ENCODE results near the gene RHCG.

Gene RHCG

DNA sequence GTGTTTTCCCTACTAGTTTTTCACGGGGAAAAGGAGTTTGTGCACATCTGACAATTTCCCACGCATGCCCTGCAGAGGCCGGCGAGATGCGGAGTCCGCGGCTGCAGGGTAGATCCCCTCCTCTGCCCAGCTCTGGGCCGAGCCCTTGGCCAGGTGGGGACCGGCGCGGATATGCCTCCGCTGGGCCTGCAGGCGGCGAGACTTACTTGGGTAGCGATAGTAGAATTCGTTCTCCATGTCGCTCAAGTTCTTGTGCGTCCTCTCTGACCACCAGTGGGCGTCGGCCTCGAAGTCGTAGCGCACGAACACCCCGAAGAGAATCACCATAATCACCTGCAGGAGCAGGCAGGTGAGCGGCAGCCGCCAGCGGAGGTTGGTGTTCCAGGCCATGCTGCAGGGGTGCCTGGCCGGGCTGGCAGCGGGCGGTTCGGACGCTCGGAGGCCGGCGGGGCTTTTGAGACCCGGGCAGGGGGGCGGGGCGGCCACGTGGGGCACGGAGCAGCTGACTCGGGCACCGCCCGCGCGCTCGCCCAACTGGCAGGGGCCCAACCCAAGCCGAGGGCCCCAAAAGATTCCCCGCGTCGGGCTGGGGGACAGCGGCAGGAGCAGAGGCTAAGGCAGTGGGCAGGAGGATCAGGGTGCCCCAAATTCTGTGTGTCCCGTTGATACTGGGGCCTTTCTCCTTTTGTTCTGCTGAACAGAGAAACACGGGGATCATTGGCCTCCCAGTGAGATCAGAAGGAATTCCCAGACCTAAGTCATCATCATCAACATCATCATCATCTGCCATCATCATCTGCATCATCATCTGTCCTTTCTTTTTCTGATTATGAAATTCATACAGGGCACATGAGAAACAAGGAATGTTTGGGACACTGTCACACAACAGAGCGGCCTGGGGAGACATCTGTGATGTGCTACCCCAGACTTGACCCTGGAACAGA lies at the start of gene RHCG:
RHCG (minus strand) TSS at position 429 of the 944 bp plus-strand sequence; CDS start at position 390, 39 bp downstream.
- no peak for DNase-seq (ENCODE audit: low read depth, low spot score)

- DNase-seq (ENCODE audit: low read depth, low spot score), result no peak
Measured at GRCh38 chr15:89543389-89543788, 47.0 kb upstream of the RHCG start.

DNA sequence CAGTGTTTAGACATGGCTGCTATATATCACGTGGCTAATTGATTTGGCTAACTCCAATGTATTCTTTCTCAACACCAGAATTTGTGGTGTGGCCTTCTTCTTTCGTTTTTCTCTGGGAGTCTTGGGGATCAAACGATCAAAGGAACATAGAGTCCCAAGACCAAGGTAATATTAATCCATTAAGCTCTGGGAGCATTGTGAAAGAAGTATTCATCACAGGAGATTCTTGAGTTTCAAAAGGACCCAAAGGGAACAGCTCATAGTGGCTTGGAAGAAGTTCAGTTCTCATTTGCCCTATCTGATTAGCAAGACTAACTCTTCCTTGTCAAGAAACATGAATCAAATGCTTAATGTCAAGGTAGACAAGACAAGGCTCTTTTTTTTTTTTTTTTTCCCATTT lies 46.0 kb upstream of the RHCG start:
- no peak for DNase-seq (ENCODE audit: low read depth, low spot score)

GRCh38 chr15:89539027-89539426 lies 42.6 kb upstream of the RHCG start:
- DNase-seq (ENCODE audit: low read depth, low spot score), result no peak

DNA sequence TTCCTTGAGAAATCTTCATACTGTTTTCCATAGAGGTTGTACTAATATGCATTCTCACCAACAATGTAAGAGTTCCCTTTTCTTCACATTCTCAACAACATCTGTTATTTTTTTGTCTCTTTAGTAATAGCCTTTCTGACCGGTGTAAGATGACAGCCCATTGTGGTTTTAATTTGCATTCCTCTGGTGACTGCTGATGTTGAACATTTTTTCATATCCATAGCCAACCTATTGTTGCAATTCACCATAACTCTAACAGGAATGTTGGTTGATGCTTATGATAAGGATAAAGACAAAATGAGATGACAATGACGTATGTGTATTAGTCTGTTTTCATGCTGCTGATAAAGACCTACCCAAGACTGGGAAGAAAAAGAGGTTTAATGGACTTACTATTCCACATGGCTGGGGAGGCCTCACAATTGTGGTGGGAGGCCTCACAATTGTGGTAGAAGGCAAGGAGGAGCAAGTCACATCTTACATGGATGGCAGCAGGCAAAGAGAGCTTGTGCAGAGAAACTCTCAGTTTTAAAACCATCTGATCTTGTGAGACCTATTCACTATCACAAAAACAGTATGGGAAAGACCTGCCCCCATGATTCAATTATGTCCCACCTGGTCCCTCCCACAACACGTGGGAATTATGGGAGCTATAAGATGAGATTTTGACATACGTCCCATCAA lies 37.6 kb upstream of the RHCG start:
- no peak for DNase-seq (ENCODE audit: low read depth, low spot score)

GRCh38 chr15:89531796-89532537 lies 35.6 kb upstream of the RHCG start:
- DNase-seq (ENCODE audit: low read depth, low spot score), result no peak

DNA sequence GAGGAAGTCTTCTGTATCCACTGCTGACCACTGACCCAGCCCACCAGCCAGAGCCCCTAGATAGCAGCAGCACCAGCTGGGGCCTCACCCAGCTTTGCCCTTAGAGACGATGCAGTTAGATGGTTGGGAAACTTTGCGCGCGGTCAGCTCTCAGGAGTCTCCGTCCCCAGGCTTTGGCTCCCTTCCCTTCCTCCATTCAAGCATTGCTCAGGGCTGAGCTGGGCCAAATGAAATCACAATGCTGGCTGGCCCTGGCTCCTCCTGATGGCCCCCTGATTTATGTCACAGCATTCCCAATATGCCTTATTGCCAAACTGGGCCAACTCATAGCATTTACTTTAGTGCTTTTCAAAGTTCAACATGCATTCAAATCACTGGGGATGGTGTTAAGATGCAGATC lies 34.6 kb upstream of the RHCG start:
- no peak for DNase-seq (ENCODE audit: low read depth, low spot score)

DNA sequence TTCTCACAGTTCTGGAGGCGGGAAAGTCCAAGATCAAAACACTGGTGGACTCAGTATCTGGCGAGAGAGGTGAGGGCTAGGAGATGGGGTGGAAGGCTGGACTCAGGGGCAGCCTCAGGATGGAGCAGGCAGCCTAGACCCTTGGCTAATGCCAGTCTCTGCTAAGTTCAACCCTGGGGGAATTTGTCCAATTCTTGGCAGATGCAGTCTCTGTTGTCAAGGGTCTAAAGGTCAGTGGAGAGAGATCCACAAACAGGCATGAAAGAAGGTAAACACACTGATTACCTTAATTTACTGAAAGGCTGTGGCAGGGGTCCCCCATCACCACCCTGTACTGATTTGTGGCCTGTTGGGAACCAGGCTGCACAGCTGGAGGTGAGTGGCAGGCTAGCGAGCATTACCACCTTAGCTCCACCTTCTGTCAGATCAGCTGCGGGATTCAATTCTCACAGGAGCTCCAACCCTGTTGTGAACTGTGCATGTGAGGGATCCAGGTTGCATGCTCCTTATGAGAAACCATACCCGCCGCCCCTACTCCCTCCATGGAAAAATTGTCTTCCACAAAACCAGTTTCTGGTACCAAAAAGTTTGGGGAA lies 32.5 kb upstream of the RHCG start:
- no peak for DNase-seq (ENCODE audit: low read depth, low spot score)

DNA sequence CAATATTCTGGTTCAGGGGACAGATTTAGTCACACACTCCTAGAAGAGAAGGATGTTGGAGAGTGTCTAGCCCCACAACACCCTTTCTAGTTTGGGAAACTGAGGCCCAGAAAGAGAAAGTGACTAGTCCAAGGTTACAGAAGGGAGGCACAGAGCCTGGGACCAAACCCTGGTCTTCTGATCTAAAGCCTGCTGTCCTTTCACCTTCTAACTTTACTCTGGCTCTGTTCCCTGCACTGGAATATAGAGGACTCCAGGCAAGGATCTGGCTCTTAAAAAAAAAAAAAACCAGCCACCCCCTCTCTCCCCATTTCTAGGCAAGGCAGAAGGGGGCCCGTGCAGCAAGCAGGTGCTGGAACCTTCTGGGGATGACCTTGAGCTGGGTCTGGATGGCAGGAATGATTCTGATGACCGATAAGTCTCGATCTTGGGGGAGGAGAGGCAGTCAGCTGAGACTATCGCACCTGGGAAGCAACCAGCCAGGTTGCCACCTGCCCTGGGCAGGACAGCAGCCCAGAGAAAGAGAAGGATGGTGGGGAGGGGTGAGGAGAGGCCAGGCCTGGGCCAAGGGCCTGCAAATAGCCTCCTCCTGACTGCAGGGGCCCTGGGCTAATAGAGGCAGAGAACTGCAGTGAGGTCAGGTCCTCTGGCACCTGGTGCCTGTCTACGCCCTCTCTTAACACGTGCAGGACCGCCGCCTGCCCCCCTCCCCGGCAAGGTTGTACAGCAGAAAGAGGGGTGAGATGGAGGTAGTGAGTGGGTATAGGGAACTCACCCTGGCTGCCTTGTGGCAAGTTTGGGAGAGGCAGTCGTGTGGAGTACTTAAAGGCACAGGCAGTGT lies 30.4 kb upstream of the RHCG start:
- DNase-seq (ENCODE audit: low read depth, low spot score), result no peak

- no peak for DNase-seq (ENCODE audit: low read depth, low spot score)
Measured at GRCh38 chr15:89526181-89526580, 29.8 kb upstream of the RHCG start.

GRCh38 chr15:89524184-89524583 lies 27.8 kb upstream of the RHCG start:
- DNase-seq (ENCODE audit: low read depth, low spot score), result no peak

- no peak for DNase-seq (ENCODE audit: low read depth, low spot score)
Measured at GRCh38 chr15:89523101-89523500, 26.7 kb upstream of the RHCG start.

GRCh38 chr15:89521605-89522004 lies 25.2 kb upstream of the RHCG start:
- no peak for DNase-seq (ENCODE audit: low read depth, low spot score)

DNA sequence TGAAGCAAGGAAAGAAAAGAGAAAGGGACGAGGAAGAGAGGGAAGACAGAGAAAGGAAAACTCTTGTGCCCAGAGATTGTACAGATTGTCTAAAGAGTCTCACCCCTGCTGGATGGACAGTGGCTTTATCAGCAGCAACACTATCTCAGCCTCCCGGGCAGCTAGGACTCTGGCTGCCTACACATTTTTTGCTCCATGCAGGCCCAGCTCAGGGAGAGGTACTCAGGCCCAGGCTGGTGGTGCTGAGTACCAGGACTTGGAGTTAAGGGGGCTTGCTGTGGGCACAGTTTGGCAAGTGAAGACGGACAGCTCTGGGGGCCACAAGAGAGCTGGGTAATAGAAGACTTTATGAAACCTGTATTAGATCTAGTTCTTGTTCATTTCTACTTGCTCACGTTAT lies 19.1 kb upstream of the RHCG start:
- no peak for DNase-seq (ENCODE audit: low read depth, low spot score)

DNA sequence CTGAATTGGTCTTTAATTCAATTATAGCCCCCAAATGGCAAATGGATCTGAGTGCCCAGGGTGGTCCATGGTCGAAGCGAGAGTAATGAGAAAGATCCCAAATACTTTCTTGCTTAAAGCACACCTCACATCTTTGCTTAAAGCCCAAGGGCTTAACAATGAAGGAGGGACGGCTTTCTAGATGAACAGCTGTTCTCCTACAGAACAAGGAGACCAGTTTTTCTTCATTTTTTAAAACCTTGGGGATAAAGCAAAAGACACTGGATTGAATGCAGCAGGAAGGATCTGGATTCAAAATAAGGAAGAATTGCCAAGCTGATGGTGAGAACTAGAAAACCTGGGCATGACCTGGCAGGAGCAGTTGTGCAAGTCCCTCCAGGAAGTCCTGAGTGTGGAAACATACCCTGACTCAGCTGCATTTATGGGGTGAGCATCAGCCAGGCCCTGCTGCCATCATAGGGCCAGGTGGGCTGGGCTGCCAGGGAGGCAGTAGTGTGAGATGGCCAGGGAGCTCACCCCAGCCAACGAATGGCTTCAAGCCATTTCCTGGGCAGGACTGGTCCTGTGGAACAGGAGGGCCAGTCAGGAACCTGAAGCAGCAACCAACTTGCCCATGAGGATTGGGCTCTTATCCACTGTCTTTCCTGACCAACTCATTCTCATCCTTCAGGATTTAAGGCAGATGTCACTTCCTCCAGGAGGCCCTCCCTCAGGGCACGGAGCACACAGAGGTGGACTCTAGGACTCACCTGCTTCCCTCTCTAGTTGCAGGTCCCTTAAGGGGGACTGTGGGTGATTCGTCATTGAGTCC lies 18.4 kb upstream of the RHCG start:
- DNase-seq (ENCODE audit: low read depth, low spot score), result no peak

- no peak for DNase-seq (ENCODE audit: low read depth, low spot score)
Measured at GRCh38 chr15:89514186-89514585, 17.8 kb upstream of the RHCG start.

- no peak for DNase-seq (ENCODE audit: low read depth, low spot score)
Measured at GRCh38 chr15:89513284-89513683, 16.9 kb upstream of the RHCG start.

GRCh38 chr15:89512631-89513030 lies 16.2 kb upstream of the RHCG start:
- DNase-seq (ENCODE audit: low read depth, low spot score), result no peak

DNA sequence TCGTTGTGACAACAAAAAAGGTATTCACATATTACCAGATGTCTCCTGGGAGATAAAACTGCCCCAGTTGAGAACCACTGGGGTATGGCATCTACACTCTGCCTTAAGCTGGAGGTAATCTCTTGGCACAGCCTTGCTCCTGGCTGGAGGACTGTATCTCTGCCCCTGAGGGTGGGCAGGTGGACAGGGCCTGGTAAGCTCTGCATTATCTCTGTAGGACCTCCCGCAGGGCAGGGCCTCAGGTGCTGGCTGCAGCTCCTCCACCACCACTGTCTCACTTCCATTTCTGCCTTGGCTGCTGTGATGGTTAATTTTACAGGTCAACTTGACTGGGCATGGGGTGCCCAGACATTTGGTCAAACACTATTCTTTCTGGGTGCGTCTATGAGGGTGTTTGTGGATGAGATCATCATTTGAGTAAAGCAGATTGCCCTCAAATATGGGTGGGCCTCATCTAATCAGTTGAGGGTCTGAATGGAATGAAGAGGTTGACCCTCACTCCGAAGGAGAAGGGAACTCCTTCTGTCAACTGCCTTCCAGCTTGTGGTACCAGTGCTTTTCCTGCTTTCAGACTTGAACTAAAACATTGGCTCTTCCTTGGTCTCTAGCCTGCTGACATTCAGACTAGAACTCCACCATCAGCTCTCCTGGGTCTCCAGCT lies 9.8 kb upstream of the RHCG start:
- DNase-seq (ENCODE audit: low read depth, low spot score), result no peak

DNA sequence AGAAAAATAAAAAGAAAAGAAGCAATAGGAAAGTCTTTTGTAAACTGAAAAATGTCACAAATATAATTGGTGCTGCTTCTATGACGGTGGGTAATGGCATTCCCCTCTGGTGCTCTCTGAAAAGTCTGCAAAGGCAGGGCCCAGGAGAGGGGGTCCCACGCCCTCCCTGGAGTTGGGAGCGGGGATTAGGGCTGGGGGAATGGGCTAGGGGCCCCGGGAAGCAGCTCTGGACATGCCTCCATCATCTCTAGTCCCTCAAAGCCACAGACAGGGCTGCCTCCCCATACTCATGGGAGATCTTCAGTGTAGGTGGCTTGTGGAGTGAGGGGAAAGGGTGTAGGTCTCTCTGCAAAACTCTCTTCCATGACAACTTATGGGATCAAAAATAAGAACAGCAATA lies 7.8 kb upstream of the RHCG start:
- no peak for DNase-seq (ENCODE audit: low read depth, low spot score)

Measured in brain pericyte (primary cell).